Measurements from ENCODE around the gene MKLN1.
A peak's percentile ranks its signal among the peaks of the same experiment; 100 is the strongest.
"Not testable (repeated sequence)": the region's sequence is repeated elsewhere in the genome, so short reads cannot be mapped to it uniquely, and the experiment has no call there.

MKLN1 gene

DNA sequence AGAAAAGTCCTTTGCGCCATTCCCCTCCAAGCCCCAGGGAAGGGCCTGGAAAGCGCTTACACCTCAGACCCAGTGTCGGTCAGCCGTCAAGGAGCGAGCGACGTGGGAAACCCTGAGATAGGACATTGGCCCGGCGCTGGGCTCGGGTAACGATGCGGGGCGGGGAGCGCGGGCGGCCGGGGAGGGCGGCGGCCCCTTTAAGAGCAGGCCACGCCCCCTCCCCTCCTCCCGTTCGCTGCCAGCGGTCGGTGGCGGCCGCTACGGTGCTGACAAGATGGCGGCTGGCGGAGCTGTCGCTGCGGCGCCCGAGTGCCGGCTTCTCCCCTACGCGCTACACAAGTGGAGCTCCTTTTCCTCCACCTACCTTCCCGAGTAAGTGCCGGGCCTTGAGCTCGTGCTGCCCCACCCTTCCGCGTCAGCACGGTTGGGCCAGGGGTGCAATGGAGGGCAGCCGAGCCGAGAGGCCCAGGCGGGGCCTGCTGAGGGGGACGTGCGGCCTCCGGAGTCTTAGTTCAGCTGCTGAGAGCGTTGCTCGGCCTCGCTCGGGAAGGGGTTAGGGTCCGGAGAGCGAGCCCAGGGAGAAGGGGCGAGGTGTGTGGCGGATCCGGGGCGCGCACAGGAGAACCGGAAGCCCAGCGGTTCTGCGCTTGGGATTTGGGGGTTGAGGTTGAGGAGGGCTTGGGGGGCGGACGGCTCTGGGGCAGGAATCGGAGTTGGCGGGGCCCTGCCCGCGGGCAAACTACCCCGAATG is at the start of gene MKLN1:
MKLN1 (plus strand) TSS at position 251 of the 751 bp plus-strand sequence; CDS start at position 275, 24 bp downstream.
- DNase-seq (ENCODE audit: low read depth), result peak; percentile 48

DNA sequence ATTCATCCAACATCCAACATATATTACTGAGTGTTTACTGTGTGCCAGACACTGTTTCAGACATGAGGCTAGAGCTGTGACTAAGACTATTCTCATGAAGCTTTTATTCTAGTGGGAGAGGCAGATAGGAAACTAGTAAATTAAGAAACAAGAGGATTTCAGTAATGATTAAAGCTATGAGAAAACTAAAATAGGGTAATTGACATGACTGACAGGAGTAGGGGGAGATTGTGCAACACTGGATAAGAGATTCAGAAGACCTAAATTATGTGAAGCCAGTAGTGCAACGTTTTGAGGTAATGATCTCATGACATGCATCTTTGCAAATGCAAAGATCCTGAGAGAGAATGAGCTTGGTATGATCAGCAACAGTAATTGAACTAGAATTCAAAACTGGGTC is 48.6 kb upstream of the MKLN1 start:
- DNase-seq (ENCODE audit: low read depth), result no peak

DNA sequence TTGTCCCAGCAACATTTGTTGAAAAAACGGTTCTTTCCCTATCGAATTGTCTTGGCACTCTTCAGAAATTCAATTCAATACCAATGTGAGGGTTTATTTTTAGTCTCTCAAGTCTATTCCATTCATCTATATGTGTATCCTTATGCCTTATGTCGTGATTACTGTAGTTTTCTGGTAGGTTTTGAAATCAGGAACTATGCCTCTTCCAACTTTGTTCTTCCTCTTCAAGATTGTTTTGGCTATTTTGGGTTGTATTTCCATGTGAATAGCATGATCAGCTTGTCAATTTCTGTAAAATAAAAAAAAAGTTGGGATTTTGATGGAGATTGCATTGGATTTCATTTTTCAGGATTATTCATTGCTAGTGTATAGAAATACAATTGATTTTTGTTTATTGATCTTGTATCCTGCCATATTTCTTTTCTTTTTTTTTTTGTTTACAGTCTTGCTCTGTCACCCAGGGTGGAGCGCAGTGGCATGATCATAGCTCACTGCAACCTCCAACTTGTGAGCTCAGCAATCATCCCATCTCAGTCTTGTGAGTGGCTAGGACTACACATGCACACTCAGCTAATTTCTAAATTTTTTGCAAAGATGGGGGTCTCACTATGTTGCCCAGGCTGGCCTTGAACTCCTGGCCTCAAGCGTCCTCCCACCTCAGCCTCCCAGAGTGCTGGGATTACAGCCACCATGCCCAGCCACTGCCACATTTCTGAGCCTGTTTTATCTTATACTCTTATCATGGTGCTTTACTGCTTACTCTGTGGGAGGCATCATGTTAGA is 46.2 kb upstream of the MKLN1 start:
- DNase-seq (ENCODE audit: low read depth), result no peak

DNA sequence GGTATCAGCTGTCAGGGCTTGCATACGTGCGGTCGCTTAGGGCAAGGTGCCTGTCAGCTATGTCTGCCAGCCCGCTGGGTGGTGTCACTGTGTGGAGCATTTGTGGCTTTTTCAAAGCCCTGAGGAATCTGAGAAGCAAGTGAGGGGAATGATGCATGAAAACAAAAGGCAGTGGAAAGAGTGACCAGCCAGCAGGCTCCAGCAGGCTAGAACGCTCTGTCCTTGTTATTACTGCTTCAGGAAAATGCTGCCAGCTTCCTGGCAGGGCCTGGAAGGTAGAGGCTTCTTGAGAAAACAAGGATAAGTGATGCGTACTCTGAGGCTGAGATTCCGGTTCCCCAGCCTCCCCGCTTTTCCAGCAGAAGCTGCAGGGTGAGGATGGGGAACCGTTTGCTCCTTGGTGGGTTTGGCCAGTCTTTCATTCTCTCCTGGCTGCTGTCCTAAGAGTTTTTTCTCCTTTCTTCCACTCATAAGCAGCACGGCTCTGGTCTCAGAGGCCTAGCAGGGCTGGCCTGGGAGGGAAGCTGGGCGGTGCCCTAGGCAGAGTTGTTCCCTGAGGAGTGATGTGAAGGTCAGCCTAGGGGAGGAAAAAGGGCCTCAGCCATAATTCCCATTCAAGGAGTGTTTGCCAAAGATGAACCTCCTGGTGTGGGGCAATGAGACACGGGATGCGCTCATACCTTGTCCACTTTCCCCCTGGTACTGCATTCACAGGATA is 42.8 kb upstream of the MKLN1 start:
- DNase-seq (ENCODE audit: low read depth), result no peak

DNA sequence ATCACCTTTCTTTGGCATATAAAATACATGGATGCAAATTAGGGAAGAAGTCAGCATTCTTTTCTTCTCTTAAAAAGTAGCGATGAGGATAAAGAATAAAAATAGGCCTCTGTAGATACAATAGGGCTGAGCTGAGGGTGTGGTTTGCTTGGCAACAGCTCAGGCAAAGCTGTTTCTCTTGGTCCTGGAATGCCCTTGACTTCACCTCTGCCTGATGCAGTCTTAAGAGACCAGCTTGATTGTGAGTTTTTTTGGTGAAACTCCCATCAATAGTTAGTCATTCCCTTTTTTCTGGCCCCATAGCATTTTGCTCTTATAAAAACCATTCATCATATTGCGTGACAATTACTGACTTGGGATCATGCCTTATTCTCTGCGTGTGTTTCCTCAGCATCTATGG is 42.1 kb upstream of the MKLN1 start:
- DNase-seq (ENCODE audit: low read depth), result no peak

DNA sequence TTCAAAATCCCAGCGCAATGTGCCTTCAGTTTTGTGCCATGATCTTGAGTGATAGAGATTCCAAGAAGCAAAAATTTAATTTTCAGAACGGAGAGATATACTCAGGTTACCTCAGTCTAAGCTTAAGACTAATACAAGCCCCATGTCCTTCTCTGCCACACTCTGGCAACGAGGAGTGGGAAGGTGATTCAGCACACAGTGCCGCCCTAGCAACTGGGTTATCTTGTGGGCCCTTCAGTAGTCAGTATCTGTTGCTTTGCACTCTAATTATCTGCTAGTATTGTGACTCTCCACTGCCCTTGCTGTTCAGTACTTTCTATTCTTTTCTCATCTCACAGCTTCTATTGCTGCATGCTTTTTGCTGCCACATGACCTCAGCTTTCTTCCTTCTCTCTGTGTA is 39.2 kb upstream of the MKLN1 start:
- DNase-seq (ENCODE audit: low read depth), result no peak

DNA sequence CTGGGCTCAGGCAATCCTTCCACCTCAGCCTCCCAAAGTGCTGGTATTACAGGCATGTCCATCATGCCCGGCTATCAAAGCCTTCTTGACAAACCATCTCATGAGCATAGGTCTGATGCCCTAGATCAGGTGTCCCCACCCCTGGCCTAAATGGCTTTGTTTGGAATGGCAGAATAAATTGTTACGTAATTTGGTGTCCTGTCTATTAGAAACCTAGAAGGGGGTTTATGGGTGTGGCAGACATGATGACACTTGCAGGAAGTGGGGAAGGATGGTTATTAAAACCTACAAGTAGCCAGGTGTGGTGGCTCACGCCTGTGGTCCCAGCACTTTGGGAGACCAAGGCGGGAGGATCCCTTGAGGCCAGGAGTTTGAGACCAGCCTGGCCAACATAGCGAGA is 38.6 kb upstream of the MKLN1 start:
- DNase-seq (ENCODE audit: low read depth), result no peak

DNA sequence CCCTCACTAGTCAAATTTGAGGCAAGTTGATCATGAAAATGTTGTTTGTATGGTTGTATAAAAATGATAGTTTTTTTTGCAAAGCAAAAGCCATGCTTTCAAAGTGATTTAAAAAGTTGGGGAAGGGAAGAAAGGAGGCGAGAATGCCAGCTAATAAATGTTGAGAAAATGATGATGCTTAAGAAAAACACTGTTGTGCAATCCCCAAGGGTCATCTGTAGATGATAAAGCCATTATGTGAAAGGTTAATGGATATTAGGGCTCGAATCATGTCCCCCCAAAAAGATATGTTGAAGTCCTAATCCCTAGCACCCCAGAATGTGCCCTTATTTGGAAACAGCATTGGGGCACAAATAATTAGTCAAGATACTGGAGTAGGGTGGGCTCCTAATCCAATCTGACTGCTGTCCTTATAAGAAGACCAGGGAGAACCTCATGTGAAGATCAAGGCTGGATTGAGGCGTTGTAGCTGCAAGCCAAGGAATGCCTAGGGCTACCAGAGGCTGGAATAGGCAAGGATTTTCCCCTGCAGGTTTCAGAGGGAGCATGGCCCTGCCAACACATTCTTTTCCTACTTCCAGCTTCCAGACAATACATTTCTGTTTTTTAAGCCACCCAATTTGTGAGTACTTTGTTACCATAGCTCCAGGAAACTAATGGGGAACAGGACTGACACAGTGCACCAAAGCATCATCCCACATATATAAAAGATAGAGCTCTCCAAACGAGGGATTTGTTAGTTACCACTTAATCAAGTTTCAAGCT is 35.4 kb upstream of the MKLN1 start:
- DNase-seq (ENCODE audit: low read depth), result no peak

DNA sequence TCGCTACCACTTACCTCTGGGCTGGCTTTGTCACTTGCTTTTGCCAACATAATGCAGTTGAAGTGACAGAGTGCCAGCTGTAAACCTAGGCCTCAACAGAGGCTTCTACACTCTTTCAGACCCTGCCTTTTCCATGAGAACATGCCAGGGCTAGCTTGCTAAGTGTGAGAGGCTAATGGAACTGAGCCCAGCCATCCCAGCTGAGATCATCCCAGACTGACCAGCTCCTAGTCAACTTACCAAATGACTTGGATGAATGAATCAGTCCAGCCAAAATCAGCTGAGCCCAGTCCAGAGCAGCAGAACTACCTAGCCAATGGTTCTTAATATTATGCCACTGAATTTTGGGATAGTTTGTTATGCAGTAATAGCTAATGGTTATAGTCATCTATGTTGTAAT is 34.7 kb upstream of the MKLN1 start:
- no peak for DNase-seq (ENCODE audit: low read depth)

DNA sequence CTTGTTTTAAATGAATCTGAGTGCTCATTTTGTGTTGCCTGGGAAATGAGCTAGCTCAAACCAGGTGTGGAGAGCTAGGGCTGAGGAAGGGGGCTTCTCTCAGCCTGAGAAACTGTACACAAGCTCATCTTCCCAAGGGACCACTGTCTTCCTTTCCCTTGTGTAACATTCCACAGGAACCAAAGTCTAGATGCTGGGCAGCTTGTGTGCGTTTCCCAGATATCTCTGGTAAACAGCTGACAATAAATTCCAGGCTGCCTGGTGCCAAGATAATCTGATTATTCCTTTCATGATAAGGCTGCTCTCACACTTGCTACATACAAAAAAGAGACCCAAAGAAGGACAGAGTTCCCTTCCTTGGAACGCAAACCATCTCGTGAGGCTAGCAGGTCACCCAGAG is 33.1 kb upstream of the MKLN1 start:
- no peak for DNase-seq (ENCODE audit: low read depth)

DNA sequence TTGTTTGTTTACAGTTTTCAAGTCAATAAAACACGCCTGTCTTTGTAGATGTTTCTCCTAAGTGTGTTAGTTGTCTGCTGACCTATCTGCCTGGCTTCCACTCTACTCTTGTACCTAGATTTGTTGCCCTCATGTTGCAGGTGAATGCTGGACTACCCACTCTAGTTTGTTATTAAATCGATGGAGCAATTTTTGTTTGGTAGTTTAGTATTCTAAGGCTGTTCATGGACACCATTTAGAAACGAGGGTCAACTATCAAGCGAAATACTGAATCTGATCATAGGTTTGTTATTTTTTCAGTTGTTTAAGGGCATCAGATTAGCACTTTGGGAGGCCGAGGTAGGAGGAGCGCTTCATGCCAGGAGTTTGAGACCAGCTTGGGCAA is 29.1 kb upstream of the MKLN1 start:
- DNase-seq (ENCODE audit: low read depth), result no peak

DNA sequence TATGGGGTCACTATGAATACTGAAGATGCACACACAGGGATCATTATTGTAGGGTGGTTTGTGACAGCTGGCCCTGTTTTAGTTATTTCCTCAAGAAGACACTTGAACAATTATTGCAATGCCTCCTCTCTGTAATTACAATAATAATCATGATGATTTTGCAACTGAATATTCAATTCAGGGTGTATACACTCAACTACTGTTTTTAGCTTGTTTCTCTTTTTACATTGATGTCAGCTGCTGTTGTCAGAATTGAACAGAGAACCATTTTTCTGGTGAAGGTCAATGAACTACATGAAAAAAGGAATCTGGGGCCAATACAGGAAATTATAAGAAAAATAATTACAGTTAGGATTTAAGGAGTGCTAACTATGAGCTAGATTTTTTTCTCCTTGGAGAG is 28.6 kb upstream of the MKLN1 start:
- DNase-seq (ENCODE audit: low read depth), result no peak

DNA sequence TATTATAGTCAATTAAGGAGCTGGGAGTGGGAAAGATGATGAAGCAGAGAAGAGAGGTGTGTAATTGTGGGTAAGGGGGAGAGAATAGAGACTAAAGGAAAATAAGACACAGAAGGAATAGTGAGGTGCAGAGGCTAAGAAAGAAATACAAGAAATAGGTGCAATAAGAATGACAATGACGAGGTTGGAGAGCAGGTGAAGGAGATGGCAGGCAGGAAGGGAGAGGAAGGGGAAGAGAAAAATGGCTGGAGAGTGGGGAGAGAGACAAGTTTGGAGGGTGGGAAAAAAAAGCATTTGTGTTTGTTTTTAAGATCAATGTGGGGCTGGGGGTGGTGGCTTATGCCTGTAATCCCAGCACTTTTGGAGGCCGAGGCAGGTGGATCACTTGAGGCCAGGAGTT is 27.6 kb upstream of the MKLN1 start:
- no peak for DNase-seq (ENCODE audit: low read depth)

DNA sequence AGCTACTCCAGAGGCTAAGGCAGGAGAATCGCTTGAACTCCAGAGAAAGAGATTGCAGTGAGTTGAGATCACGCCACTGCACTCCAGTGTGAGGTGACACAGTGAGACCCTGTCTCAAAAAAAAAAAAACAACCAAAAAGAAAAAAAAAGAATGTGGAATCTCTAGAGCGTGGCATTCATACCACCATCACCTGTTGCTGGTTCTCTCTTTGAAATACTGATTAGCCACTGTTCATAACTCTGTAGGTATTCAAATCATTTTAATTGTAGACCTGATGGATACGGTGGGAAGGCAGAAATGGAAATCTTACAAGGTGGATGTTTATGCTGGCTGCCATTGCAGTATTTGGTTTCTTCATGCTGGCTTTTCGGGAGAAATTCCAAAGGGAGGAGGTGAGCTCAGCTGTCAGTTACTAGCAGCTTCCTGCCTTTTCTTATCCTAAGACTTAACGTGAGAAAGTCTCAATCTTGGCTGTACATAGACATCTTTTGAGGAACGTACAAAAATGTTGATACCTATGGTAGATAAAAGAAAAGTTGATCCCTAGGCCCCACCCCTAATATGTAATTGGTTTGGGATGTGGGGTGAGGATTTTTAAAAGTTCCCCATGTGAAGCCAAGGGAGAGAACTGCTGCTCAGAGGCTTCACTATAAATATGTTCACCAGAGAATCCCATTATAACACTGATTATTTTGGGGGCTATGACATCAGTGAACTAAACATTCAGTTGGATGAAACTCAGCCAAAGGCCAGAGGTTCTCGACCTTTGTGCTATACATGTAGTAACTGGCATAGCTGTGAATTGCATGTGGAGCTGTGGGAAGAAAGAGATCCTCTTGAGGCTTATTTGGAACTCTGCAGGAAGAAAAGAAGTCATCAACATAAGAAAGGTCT is 26.9 kb upstream of the MKLN1 start:
- no peak for DNase-seq (ENCODE audit: low read depth)

DNA sequence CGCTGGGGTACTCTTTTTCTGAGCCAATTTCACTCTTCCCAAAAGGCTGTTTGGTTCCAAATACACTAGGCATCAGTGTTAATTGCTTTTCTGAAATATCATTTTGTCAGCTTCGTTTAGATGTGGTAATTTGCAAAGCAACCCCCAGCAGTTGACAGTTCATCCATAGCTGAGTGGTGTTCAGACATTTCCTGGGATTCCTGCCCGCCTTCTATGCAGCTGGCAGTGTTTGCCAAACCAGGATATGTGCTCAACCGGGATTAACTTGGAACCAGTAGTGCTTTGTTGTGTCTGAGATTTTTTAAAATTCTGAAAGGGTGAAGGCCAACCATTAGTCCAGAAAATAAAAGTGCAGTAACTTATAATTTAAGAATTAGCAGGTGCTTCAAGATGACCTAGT is 25.2 kb upstream of the MKLN1 start:
- no peak for DNase-seq (ENCODE audit: low read depth)

DNA sequence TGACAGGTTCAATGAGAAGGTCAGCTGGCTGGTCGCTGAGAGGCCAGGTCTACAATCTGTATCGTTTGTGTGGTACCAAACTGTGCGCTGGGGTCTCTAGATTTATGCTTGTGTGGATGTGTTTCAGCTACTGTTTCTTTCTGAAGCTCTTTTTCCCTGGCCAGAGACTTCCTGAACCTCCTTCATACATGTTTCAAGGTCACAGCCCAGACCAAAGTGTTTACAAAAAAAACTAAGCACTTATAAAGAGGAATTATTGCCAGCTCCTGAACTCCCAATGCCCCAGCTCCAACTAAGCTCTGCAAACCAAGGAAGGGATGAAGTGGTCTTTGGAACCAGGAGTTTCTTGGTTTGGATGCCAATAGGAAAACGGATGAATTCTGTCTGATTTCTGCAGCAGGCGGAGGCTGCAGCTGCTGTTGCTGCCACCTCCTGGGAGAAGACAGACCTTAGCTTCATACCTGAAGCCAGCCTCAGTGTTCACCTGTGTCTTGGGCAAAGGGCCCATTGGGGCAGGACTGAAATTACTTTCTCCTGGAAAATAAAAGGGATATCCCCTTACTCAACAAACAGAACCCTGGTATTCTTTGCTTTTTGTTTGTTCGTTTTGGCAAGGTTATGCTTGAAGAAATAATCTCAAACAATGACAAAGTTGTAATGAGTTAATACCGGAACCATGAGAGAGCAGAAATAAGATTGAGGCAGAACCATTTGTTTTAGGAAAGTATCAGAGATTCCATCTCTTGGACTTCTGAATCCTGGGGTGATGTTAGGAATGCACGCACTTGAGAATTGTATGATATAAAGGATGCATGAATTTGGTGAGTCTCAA is 24.6 kb upstream of the MKLN1 start:
- DNase-seq (ENCODE audit: low read depth), result no peak

DNA sequence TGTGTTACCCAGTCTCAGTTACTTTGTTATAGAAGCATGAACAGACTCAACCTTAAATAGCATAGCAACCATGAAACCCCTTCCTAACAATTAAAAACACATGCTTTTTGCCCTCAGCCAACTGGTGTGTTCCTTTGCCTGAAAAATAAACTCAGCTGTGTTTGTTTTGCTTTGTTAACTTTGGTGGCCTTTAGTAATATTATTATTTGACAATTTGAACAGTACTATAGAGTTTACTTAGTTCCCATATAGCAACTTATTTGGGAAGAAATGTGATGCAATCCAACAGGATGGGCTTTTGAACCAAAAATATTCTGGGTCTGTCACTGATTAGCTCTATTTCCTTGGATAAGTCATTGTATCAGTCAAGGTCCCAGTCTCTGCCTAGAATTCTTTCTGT is 22.5 kb upstream of the MKLN1 start:
- no peak for DNase-seq (ENCODE audit: low read depth)

DNA sequence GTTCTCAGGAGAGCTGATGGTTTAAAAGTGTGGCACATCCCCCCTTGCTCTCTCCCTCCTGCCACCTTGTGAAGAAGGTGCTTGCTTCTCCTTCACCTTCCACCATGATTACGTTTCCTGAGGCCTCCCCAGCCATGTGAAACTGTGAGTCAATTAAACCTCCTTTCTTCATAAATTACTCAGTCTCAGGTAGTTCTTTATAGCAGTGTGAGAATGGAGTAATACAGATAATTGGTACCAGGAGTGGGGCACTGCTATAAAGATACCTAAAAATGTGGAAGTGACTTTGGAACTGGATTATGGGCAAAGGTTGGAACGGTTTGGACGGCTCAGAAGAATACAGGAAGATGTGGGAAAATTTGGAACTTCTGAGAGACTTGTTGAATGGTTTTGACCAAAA is 21.6 kb upstream of the MKLN1 start:
- DNase-seq (ENCODE audit: low read depth), result not testable (repeated sequence)

DNA sequence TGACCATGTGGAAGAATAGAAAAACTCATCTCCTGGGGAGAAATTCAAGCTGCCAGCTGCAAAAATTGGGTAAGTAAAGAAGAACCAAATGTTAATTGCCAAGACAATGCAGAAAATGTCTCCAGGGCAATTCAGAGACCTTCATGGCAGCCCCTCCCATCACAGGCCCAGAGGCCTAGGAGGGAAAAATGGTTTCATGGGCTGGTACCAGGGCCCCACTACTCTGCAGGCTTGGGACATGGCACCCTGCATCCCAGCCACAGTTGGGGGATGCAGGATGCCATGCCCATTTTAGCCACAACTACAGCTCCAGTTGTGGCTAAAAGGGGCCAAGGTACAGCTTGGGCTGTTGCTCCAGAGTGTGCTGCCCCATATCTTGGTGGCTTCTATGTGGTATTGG is 20.9 kb upstream of the MKLN1 start:
- no peak for DNase-seq (ENCODE audit: low read depth)

DNA sequence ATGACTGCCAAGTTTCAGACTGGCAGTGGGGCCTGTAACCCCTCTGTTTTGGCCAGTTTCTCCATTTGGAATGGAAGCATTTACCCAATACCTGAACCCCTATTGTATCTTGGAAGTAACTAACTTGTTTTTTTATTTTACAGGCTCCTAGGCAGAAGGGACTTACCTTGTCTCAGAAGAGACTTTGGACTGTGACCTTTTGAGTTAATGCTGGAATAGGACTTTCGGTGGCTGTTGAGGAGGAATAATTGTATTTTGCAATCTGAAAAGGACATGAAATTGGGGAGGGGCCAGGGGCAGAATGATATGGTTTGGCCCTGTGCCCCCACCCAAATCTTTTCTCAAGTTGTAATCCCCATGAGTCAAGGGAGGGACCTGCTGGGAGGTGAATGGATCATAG is 20.0 kb upstream of the MKLN1 start:
- DNase-seq (ENCODE audit: low read depth), result no peak

Data from CMK (cell line).